GM12873 (cell line): ENCODE results near the gene CYB5D1.

Source experiments
- CTCF ChIP-seq: IDR thresholded peaks from 2 replicates; pipeline ENCODE4 v1.5.1; 2012; ENCODE audit warnings: low read depth, mild to moderate bottlenecking, moderate library complexity, low read length, control low read depth; ENCODE audit not compliant: insufficient read depth; ENCODE audit errors: missing control alignments

The CYB5D1 gene

GRCh38 chr17:7857713-7858521, at the start of gene CYB5D1:
Gene CYB5D1 (plus strand): TSS chr17:7858003. CDS start chr17:7858135, 132 bp downstream.
- no peak for TF ChIP-seq CTCF

GRCh38 chr17:7809086-7809790, 48.6 kb upstream of the CYB5D1 start:
- TF ChIP-seq CTCF: no peak

GRCh38 chr17:7811251-7811650, 46.6 kb upstream of the CYB5D1 start:
- no peak for TF ChIP-seq CTCF

GRCh38 chr17:7814969-7815368, 42.8 kb upstream of the CYB5D1 start:
- TF ChIP-seq CTCF: no peak

GRCh38 chr17:7816926-7817642, 40.7 kb upstream of the CYB5D1 start:
- no peak for TF ChIP-seq CTCF

- TF ChIP-seq CTCF: no peak
These were observed 40.2 kb upstream of the CYB5D1 start for GRCh38 chr17:7817643-7817964.

GRCh38 chr17:7818026-7818425, 39.8 kb upstream of the CYB5D1 start:
- TF ChIP-seq CTCF: no peak
